GM19099 (cell line): Measurements from ENCODE around the gene PDZRN4.

Experiments used
- POLR2A ChIP-seq: IDR thresholded peaks from 3 replicates; pipeline ENCODE4 v1.6.1; 2011; ENCODE audit warnings: low read depth; ENCODE audit not compliant: insufficient read length; ENCODE audit errors: extremely low read depth

PDZRN4 gene

DNA sequence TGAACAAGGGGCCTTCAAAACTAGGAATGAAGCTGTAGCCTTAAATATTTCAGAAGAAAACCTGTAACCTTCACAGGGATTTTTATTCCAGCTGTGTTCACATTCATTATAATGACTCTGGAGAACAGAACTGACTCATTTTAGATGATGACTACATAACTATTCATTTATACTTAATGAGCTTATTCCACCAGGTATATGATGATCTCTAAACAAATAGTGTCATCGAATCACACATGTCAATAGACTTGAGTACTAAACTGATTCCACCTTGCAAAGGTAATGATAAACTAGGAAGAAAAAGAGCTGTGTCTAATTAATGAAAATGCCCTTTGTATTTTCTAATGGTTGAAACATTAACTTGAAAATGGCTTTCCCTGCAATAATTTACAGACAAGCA, 433.2 kb downstream of the PDZRN4 start:
- TF ChIP-seq POLR2A: no peak
